Left ventricle myocardium inferior (tissue), 1 donor: Measurements from ENCODE around the gene PRKCQ. TPM values are rescaled to one million over a fixed set of nuclear protein-coding genes. Genes with fewer than 3 reads are reported as not detected.

Source experiments
- DNase-seq: peaks from one replicate; pipeline ENCODE4 v3.0.0-alpha.2; 2020
- H3K27ac ChIP-seq: fragments of 200-600 bp; replicated peaks from 2 replicates; pipeline ENCODE4 v1.8.0; 2021
- H3K27me3 ChIP-seq: fragments of 200-600 bp; 2 replicates; pipeline ENCODE4 v1.8.0; 2021; ENCODE audit warnings: low read depth
- H3K36me3 ChIP-seq: fragments of 200-600 bp; 2 replicates; pipeline ENCODE4 v1.8.0; 2021
- H3K4me1 ChIP-seq: fragments of 200-600 bp; 2 replicates; pipeline ENCODE4 v1.8.0; 2021
- H3K4me3 ChIP-seq: fragments of 200-600 bp; 2 replicates; pipeline ENCODE4 v1.8.0; 2021; ENCODE audit warnings: mild to moderate bottlenecking, moderate library complexity
- H3K9me3 ChIP-seq: fragments of 200-600 bp; replicated peaks from 2 replicates; pipeline ENCODE4 v1.8.0; 2021
- CTCF ChIP-seq: fragments of 200-600 bp; IDR thresholded peaks from 2 replicates; pipeline ENCODE4 v1.8.0; 2021; ENCODE audit warnings: antibody characterized with exemption, mild to moderate bottlenecking, borderline replicate concordance
- intact Hi-C: fragments of 100-400 bp; cut with micrococcal nuclease; formaldehyde crosslinking; loops from one replicate; pipeline ENCODE4 v1.11.0; 2022
- total RNA-seq: library from RNA; stranded (reverse); fragmentation: NEBNext Ultra II Directional; extraction: Animal tissue kit (Norgen Biotek cat#: 25700); gene quantifications from one replicate; pipeline ENCODE4 v1.2.1, GENCODE V29; 2021
- donor health status: DM: no; HTN: yes; CAD: no; lungs with severe emphysema.

The PRKCQ gene
- total RNA-seq, 1 donor from 2014 or later: 0.16 TPM

GRCh38 chr10:6493521-6494441 is 86.3 kb downstream of the PRKCQ start:
- H3K9me3 ChIP-seq: no peaks in the 10 kb centered on the region
- H3K4me3 ChIP-seq: no peak overlapping the region
- TF ChIP-seq CTCF: no peak
- no peak overlapping the region for H3K27ac ChIP-seq
- H3K4me1 ChIP-seq: no peaks in the 10 kb centered on the region
- intact Hi-C loops: no loop called here
- peaks cover 77% of the 10 kb centered on the region for H3K27me3 ChIP-seq
- no peaks in the 10 kb centered on the region for H3K36me3 ChIP-seq
- DNase-seq: no peak

GRCh38 chr10:6492896-6493295 is 87.2 kb downstream of the PRKCQ start:
- Histone ChIP-seq H3K4me1 (no peaks in the 10 kb centered on the region), H3K27ac (no peak overlapping the region), H3K36me3 (no peaks in the 10 kb centered on the region), H3K27me3 (peaks cover 68% of the 10 kb centered on the region), H3K9me3 (no peaks in the 10 kb centered on the region), H3K4me3 (no peak overlapping the region)
- intact Hi-C loops: no loop called here
- no peak for DNase-seq
- no peak for TF ChIP-seq CTCF

GRCh38 chr10:6491841-6492609 is 88.1 kb downstream of the PRKCQ start:
- H3K27ac ChIP-seq: no peak overlapping the region
- H3K4me1 ChIP-seq: no peaks in the 10 kb centered on the region
- H3K4me3 ChIP-seq: no peak overlapping the region

GRCh38 chr10:6490614-6491013 is 89.5 kb downstream of the PRKCQ start:
- Histone ChIP-seq H3K4me3 (no peak overlapping the region), H3K9me3 (no peaks in the 10 kb centered on the region), H3K36me3 (no peaks in the 10 kb centered on the region), H3K4me1 (no peaks in the 10 kb centered on the region), H3K27ac (no peak overlapping the region), H3K27me3 (peaks cover 56% of the 10 kb centered on the region)
- no peak for TF ChIP-seq CTCF
- DNase-seq: no peak
- intact Hi-C loops: no loop called here

More at GRCh38 chr10:6491841-6492609, 88.1 kb downstream of the PRKCQ start:
- no peak for TF ChIP-seq CTCF
- Histone ChIP-seq H3K9me3 (no peaks in the 10 kb centered on the region), H3K36me3 (no peaks in the 10 kb centered on the region), H3K27me3 (peaks cover 59% of the 10 kb centered on the region)
- no peak for DNase-seq
- intact Hi-C loops: no loop called here

GRCh38 chr10:6487920-6488319 is 92.2 kb downstream of the PRKCQ start:
- Histone ChIP-seq H3K9me3 (no peaks in the 10 kb centered on the region), H3K27me3 (peaks cover 34% of the 10 kb centered on the region), H3K27ac (no peak overlapping the region), H3K36me3 (no peaks in the 10 kb centered on the region), H3K4me1 (no peaks in the 10 kb centered on the region), H3K4me3 (no peak overlapping the region)
- TF ChIP-seq CTCF: no peak
- intact Hi-C loops: no loop called here
- DNase-seq: no peak
